Superior temporal gyrus (tissue), 1 donor: ENCODE measurements around the gene JRKL.

ENCODE experiments used
- DNase-seq: peaks from one replicate; pipeline ENCODE4 v3.0.0-alpha.2; 2016; ENCODE audit errors: extremely low spot score

The JRKL gene

DNA sequence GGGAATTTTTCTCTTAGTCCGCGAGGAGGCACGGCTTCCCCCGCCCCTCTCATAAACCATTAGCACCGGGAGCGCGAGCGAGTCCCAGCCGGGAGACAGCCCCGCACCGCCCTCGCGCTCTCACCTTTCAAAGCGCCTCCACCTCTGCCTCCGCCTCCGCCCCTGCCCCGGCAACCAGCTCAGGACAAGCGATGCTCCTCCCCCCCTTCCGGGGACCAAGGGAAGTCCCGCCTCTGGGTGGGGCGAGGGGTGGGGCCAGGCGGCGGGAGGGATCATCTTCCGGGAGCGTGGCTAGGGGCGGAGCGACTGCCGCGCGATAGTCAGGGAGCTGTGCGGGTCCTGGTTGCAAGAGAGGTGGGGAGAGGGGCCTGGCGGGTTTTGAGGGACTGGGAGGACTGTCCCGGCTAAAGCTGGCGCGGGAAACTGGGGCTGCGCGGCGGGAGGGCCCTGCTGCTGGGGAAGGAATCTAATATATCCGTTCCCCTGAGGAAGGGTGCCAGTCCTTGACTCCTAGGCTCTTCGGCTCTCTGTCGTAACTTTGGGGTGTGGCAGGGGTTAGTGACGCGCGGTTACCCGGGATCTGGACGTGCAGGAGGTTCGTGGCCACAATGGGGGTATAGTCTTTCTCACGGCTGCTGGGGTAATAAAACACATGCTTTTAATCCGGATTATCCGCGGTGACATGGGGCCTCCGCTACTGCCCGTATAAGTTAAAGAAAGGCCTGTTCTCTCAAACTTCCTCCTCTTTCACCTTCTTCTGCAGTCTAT lies at the start of gene JRKL, which contains the start of gene CCDC82:
Gene JRKL (plus strand): TSS at position 294 of the 768 bp plus-strand sequence. CDS start 637 bp downstream, outside the sequence.
Gene CCDC82 (minus strand): TSS at position 193 of the 768 bp plus-strand sequence. CDS start 5,165 bp downstream, outside the sequence.
- peak; percentile 94 for DNase-seq

DNA sequence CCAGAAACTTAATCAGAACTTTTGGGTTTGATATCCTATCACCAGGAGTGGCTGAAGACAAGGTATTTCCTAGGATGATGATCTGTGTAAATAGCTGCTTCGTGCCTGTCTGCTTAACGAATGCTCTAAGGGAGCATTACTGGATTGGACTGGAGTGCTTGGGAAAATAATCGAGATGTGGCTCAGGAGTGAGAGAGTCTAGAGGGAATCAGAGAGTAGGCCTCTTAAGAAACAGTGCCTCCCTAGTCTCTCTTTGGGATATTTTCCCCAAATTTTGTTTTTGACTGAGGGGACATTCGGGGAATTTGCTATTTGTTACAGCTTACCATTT lies 49.3 kb upstream of the JRKL start:
- DNase-seq = peak; percentile 40

DNA sequence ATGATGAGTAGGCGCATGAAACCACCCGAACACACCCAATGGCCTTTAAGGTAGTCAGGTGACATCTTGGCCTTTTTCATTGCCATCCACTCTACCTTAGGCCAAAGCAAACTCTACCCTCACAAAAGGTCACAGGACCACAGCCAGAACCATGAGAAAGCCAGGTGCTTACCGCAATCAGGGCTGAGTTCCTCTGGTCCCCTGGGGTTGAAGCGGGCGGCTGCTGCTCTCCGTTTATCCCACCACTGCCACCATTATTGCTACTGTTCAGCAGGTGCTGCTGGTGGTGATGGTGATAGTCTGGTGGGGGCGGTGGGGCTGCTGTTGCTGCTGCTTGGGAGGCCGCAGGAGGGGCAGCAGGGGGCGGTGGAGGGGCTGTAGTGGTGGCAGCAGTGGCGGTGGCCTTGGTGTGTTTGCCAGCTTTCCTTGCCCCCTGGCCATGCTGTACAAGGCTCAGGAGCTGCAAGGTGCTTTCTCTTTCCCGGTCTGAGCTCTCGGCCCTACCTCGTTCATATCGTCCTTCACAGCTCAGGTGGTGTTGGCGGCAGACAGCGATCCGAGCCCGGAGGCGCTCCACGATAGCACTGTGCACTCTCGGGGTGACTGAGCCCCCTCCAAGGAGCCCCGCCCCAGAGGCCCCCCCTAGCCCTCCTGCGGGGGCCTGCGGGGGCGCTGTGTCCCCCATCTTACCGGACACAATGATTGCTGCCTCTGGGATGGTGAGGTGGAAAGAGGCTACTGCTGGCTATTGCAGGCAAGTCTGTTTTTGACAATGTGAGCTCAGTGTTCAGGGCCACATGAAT lies 48.4 kb upstream of the JRKL start:
- DNase-seq = peak; percentile 34

DNA sequence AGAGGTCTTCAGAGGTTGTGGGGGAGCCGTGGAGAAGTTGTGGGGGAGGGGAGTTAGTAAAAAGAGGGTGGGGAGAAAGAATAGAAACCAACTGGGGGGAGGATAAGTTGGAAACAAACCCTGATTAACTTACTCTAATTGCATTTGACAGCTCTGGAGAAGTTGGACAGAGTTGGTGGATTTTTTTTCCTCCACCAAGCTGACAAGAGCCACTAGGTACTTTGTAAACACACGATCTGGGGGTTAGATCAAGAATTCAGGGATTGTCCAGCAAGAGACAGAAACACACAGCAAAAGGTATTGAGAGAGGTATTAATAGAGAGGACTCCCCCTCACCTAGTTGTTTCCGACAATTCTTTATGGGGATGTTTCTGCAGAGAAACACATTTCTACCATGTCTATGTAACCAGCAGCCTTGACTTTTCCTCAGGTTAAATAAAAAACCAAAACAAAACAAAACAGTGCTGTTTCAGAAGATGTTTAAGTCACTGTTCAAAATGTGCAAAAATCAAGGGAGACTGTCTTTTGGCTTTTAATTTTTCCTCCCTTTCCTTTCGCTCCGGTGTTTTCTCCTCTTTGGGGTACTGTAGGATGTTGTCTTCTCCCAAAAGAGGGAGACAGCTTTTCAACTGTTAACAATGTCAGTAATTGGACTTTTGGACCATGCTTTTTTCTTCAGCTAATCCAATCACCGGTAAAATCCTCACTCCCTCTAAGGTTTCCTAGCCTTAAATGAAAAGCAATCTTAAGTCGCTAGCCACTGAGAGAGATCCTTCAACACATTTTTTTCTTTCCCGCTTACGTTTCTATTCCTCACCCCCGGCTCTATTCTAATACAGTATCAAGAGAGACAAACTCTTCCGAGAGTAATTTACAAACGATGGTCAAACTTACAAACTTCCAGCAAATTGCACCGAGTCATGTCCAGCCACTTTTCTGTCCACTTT lies 47.5 kb upstream of the JRKL start:
- no peak for DNase-seq

DNA sequence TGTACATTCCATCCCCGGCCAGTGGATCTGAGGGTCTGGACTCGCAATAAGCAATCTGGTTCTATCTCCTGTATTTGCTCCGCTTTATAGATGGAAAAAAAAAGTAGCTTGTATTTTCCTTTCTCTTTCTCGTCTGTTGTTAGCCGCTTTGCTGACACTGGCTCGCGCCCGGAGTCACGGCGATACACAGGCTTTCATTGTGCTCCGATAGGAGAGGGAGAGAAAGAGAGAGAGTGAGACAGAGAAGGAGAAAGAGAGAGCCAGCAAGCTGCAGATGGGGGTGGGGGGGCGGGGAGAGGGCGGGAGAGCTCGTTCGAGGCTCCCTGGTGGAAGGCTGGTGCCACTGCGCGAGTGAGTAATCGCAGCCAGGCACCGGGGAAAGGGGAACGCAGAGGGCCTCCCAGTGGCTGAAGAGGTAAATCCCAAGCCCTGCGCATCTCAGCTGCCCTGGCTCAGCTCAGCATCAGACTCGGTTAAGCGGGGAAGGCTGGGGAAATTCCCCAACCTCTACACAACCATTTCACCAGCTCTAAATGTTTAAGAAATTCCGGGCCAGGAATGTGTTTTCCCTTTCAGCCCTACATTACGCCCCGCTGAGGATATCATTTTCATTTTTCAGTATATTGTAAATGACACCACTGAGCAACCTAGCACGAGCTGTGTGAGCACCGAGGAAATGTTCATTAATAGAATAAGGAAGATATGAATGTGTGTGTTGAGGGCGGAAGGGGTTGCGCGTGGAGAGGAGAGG lies 46.7 kb upstream of the JRKL start, which contains the start of gene MAML2:
Gene MAML2 (minus strand): TSS at position 235 of the 751 bp plus-strand sequence. CDS start 1,300 bp downstream, outside the sequence.
- DNase-seq = peak; percentile 96

DNA sequence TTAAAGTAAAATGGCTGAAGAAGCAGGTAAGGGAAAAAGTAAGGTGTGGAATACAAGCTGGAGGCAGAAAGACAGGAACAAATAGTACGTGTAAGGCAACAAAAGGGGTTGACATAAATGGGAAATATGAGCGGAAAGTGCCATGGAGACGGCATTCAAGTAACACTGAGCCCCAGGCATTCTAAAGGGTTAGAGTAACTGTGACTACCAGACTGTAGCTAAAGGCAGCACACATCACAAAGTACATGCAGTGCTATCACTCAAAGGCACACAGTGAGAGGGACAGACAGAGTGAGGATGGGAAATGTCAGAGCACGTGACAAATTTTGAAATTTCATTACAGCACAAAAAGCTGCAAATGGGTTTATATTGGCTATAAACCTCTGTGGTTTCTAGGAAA lies 33.0 kb upstream of the JRKL start:
- no peak for DNase-seq

DNA sequence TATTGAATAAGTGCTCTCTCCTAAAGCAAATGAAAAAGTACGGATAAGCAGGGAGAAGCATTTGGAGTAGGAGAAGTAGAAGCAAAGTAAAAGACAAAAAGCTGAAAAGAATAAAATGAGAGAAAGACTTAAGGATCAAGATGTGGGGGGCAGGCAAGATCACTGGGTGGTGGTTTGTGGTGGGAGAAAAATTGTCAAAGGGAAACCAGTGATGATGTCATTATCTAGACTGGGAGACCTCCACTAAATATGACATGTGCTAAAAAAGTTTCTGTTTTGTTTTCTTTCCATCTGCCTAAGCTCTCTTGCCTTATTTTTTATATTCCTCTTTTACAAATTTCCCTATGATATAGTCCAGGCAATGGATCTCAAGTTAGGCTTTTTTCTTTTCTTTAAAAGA lies 32.0 kb upstream of the JRKL start:
- DNase-seq = no peak

DNA sequence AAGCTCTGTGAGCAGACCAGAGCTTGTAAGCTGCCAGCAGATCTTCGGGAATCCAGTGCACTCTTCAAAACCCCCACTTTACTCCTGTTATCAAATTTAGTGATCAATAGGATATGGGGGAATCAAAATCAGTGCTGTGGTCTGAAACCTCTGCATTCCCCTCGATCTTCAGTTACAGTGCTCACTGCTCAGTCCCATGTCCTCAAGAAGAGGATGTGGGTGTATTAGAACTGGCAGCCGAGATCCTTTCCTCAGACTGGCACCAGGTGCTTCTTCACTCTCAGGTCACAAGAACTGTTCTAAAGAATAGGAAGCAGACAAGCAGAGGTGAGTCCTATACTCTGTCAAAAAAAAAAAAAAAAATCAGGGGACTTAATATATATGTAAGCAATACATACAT lies 31.5 kb upstream of the JRKL start:
- no peak for DNase-seq

DNA sequence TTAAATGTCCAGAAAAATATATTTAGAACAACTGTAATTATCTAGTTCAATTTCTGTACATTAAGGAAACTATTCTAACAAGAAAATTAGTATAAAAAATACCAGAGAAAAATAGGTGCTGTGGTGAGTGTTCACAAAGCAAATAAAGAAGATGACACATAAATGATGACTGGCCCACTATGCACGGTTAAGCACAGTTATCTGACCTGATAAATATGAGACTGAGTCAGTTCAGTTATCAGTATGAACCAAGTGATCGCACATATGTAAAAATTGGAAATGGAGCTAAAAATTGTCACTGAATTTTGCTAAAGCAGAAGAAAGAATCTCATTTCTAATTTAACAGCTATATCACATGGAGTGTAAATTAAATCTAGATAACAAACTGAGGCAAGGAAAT lies 28.0 kb upstream of the JRKL start:
- DNase-seq = no peak

DNA sequence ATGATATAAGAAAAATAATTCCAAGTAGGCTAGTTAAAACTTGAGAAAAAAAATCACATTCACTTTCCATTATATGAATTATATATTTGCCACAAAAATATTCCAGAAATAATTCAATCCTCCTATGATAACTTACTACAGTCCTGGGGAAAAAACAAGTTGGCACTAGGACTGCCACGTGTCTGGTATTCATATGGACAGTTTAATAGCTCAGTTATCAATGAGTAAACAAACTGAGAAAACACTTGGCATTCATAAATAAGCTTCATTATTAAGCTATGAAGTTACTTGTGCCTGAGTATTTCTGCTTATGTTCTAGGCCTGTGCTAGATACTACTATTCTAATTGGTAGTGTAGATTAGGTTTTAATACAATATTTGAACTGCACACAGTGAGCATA lies 24.3 kb upstream of the JRKL start:
- no peak for DNase-seq

DNA sequence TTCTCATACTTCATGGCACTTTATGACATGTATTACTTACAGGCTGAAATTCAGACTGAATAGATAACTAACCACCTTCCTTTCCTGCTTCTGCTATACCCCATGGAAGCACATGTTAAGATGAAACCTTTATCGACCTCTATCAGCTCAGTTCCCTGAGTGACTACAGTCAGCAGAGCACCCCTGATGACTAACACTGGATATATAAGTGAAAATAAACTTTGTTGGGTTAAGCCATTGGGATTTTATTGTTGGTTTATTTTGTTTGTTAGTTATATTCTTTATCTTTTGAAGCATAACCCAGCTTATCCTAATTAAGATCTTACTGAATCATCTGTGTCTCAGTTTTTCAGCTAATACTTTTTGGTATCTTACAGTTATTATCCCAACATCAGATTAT lies 23.8 kb upstream of the JRKL start:
- DNase-seq = no peak

DNA sequence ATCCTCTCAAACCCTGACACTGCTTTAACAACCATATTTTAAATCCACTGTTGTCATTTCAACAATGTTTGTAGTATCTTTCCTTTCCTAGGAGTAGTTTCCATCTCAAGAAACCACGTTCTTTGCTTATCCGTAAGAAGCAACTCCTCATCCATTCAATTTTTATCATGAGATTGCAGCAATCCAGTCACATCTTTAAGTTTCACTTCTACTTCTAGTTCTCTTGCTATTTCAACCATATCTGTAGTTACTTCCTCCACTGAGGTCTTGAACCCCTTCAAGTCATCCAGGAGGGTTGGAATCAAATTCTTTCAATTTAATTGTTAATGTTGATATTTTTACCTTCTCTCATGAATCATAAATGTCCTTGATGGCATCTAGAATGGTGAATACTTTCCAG lies 22.5 kb upstream of the JRKL start:
- no peak for DNase-seq

DNA sequence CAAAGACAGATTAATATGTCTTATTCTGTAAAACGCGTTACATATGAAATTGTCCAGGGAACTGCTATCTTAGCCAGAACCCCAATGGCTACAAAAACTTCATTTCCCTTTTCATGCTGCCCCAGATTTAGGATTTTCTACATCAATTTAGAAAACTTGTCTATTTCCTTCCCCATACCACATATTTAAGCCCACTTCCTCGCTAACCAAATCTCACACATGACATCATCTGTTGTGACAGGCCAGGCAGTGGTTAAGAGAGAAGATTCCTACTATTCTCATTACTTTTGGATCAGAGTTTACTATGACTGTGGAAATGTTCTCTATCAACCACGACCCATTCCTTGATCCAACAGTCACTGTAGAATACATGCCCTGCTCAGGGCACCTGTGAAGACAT lies 16.0 kb upstream of the JRKL start:
- DNase-seq = no peak

DNA sequence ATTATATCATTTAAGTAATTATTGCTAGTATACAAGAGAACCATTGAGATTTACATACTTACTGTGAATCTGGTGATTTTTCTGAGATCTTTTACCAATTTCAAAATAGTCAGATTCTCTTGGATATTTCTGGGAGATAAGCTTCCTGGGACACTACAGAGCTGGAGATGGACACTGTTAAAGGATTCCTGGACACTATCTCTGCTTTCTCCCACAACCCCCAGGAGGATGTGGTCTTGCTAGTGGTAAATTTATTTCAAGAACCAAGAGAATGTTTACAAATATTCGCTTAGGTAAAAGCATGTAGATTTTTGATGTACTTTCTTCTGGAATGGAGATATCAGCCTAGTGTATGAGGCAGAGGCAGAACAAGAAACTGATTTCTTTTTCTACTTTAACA lies 13.0 kb upstream of the JRKL start:
- no peak for DNase-seq

DNA sequence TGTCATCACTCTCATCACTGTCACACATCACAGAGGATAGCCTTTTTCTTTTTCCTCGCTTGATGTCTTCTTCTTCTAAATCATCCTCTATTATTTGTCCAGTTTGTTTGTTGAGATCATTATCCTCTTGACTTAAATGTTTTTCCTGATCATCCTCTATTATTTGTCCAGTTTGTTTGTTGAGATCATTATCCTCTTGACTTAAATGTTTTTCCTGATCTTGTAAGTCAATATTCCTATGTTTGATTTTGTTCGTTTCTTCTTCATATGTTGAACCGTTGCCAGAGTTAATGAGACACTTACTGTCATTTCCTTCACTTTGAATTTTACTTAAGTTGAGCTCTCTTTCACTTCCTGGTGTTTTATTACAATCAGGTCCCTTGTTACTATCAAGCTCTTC lies 5.7 kb upstream of the JRKL start:
- DNase-seq = no peak

DNA sequence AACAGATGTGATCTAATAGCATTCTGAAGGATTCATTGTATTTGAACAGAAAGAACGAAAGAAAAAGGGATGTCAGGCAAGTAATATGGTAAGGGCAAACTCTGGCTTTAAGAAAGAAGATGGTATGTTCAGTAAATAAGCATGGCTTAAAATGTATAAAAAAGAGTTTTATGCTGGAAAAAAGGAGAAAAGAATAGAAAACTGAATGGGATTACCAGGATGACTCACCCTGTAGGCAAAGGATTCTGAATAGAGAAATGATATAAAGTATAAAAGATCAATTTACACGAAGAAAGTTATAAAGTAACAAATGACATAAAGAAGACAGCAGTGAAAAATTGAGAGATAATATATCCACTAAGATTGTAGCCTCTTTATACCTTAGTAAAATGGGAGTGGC lies 4.6 kb upstream of the JRKL start:
- DNase-seq = no peak

DNA sequence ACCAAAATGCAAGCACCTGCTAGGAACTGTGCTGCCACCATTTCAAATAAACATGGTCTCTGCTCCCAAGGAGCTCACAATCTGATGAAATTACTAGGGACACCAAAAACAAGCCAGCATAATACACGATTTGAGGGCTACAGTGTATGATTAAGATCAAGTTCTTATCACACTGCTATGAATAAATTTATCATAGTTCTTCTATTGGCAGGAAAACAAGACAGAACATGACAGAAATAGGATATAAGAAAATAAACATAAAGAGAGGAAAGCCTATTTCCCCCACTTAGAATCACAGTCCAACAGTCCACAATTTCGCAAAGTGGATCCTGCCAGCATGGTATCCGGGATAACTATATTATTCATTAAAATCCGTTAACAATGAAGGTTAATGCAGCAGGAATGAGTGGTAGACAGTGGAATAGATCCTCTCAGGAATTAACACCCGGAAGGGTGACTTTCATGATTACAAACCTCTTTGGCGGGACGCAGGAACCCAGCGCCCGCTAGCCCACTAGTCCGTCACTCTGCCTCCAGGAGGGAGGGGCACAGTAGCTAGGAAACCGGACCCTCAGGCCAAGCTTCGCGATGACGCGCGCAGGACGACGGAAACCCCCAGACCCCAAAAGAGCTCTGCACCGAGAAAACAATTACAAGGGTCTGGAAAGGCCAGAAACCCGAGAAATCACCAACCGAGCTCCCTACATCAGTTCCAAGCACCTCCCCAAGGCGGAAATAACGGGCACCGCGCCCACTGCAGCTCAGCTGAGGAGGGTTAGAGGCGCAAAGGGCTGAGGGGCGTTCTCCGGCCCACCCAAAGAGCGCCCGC lies 708 bp upstream of the JRKL start:
- peak; percentile 40 for DNase-seq

DNA sequence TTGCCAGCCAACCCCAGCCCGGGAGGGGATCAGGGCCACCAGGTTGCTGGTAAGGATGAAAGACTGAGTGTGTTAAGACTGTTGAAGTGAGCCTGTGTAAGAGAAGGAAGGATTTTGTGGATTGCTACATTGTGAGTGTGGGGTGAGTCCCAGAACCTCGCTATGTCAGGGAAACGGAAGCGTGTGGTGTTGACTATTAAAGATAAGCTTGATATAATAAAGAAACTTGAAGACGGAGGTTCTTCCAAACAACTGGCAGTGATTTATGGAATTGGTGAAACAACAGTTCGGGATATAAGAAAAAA lies 627 bp downstream of the JRKL start:
- DNase-seq = no peak

DNA sequence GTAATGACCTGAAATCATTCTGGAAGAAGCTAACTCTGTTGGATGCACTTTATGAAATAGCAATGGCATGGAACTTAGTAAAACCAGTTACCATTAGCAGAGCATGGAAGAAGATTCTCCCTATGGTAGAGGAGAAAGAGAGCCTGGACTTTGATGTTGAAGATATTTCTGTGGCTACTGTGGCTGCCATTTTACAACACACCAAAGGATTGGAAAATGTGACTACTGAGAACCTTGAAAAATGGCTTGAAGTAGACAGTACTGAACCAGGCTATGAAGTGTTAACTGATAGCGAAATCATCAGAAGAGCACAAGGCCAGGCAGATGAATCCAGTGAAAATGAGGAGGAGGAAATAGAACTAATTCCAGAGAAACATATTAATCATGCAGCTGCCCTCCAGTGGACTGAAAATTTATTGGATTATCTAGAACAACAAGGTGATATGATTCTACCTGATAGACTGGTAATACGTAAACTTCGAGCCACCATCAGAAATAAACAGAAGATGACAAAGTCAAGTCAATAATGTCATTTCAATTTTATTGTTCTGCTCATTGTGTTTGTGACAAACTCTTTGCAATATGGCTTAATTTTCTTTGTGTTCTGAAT lies 2.0 kb downstream of the JRKL start:
- DNase-seq = no peak

DNA sequence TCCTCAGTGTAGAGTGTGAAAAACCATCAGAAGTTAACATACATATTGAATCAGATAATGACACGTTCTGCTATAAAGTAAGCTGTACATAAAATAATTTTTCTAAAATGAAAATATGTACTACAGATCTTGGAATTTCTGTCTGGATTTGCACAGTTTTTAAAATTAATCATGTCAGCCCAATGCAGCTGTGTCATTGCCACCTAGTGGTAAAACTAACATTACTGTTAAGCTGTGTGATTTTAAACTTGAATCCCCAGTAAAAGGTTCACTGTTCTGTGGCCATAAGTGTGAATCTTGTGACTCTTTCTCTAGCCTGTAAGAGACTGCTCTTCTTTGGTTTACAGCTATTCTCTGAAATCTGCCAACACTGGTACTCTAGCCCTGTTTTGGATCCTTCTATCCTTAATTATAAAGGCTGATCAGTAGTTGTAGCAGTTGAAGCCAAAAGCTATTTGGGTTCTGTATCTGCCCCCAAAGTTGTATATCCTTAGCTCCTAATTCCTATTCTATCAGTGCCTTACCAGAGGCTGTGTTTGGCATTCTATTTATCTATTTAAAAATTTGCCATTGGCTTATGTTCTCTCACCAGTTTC lies 4.0 kb downstream of the JRKL start:
- DNase-seq = peak; percentile 83
